Gastrocnemius medialis (tissue), 4 donors: ENCODE results near the gene C6orf163. TPM values are rescaled to one million over a fixed set of nuclear protein-coding genes. Genes with fewer than 3 reads are reported as not detected.
A peak's percentile ranks its signal among the peaks of the same experiment; 100 is the strongest.

Experiments
- ATAC-seq, 2 donors: fragments of 150-250 bp; one replicate each; pipeline ENCODE4 v1.9.1; 2016
- DNase-seq, 2 donors: peaks; one replicate each; pipeline ENCODE4 v3.0.0-alpha.2; 2019
- H3K27ac ChIP-seq, 4 donors: fragments of 200-600 bp; sonication (generic); 1 replicate in 1 of 4; 2 replicates in 3 of 4; pipeline ENCODE4 v1.5.1; 2016 to 2018; ENCODE audit warnings: mild to moderate bottlenecking in 2 of 4, moderate library complexity in 1 of 4
- H3K27me3 ChIP-seq, 3 donors: fragments of 200-600 bp; sonication (generic) in 2 of 3; 1 replicate in 1 of 3; 2 replicates in 2 of 3; pipeline versions ENCODE4 v1.5.1 to v1.6.0; 2016 to 2019; ENCODE audit warnings: mild to moderate bottlenecking in 1 of 3, moderate library complexity in 1 of 3
- H3K36me3 ChIP-seq, 2 donors: fragments of 200-600 bp; sonication (generic) in 1 of 2; one replicate each; pipeline ENCODE4 v1.5.1; 2017 to 2018
- H3K4me1 ChIP-seq, 2 donors: fragments of 200-600 bp; sonication (generic) in 1 of 2; one replicate each; pipeline ENCODE4 v1.5.1; 2016 to 2017; ENCODE audit warnings: mild to moderate bottlenecking in 2 of 2
- H3K4me3 ChIP-seq, 4 donors: fragments of 200-600 bp; sonication (generic) in 3 of 4; 1 replicate in 1 of 4; 2 replicates in 3 of 4; pipeline ENCODE4 v1.5.1; 2016 to 2019; ENCODE audit warnings: mild to moderate bottlenecking in 2 of 4
- H3K9me3 ChIP-seq, 3 donors: fragments of 200-600 bp; sonication (generic) in 2 of 3; 1 replicate in 1 of 3; 2 replicates in 2 of 3; pipeline ENCODE4 v1.5.1; 2016 to 2019
- CTCF ChIP-seq, 5 experiments: fragments of 450-650 bp in 3 of 5; fragments of 200-600 bp in 2 of 5; sonication (generic) in 2 of 5; IDR thresholded peaks in 4 of 5; conservative IDR thresholded peaks in 1 of 5; 1 replicate in 4 of 5; 2 replicates in 1 of 5; pipeline ENCODE4 v1.5.1; 2016 to 2019; ENCODE audit warnings: antibody characterized with exemption in 5 of 5, mild to moderate bottlenecking in 3 of 5, moderate library complexity in 3 of 5
- POLR2A ChIP-seq, 2 donors: fragments of 450-650 bp; IDR thresholded peaks; one replicate each; pipeline ENCODE4 v1.6.1; 2017; ENCODE audit warnings: antibody characterized with exemption in 2 of 2, mild to moderate bottlenecking in 2 of 2, moderate library complexity in 2 of 2
- in situ Hi-C, 4 donors: fragments of 200-750 bp; cut with MboI; loops; one replicate each; pipeline versions ENCODE4 v1.15.0 to v1.8.0; 2017; ENCODE audit warnings: low sequenced_read_pairs in 4 of 4
- intact Hi-C: fragments of 100-400 bp; cut with DNase I; formaldehyde crosslinking; loops from one replicate; pipeline ENCODE4 v1.15.1; 2023; ENCODE audit warnings: low total_unique reads
- total RNA-seq, 4 donors: library from RNA; depleted of rRNA; stranded (reverse); fragments of >200 nt; gene quantifications; one replicate each; pipeline versions ENCODE4 v1.1.0 to v1.2.3, GENCODE V29; 2016

The C6orf163 gene
- total RNA-seq, 4 donors from 2014 or later, result 0.29 to 5.3 (median 0.40) TPM; not detected in 1

- Histone ChIP-seq H3K4me3 (no peak overlapping the region), H3K27me3 (no peaks in the 10 kb centered on the region), H3K27ac (no peak overlapping the region), H3K4me1 (no peaks in the 10 kb centered on the region), H3K9me3 (no peaks in the 10 kb centered on the region), H3K36me3 (no peaks in the 10 kb centered on the region)
- in situ Hi-C loops (loop anchor here in 3 of 4 donors (25.0 kb wide), 1 partner anchor 1478 kb away; no protein-coding TSS in a partner anchor), intact Hi-C loops (no loop called here)
- ATAC-seq (no peak), DNase-seq (no peak)
- TF ChIP-seq POLR2A (IDR thresholded peaks at IDR 0.05), result no peak
- no peak for TF ChIP-seq CTCF (IDR thresholded peaks at IDR 0.05 in 4 of 5, conservative IDR thresholded peaks at IDR 0.05 in 1 of 5)
Measured at GRCh38 chr6:87384449-87384848, 39.8 kb downstream of the C6orf163 start.

- Histone ChIP-seq H3K4me3 (no peak overlapping the region), H3K27me3 (no peaks in the 10 kb centered on the region), H3K9me3 (no peaks in the 10 kb centered on the region), H3K36me3 (no peaks in the 10 kb centered on the region), H3K4me1 (no peaks in the 10 kb centered on the region), H3K27ac (no peak overlapping the region)
- TF ChIP-seq CTCF (IDR thresholded peaks at IDR 0.05 in 4 of 5, conservative IDR thresholded peaks at IDR 0.05 in 1 of 5), result no peak
- TF ChIP-seq POLR2A (IDR thresholded peaks at IDR 0.05), result no peak
- ATAC-seq (no peak), DNase-seq (no peak)
- intact Hi-C loops, result no loop called here
- in situ Hi-C loops, result loop anchor here in 3 of 4 donors (25.0 kb wide), 1 partner anchor 1471 kb away; no protein-coding TSS in a partner anchor
Measured at GRCh38 chr6:87391334-87391733, 46.7 kb downstream of the C6orf163 start.

- DNase-seq, result no peak
- intact Hi-C loops, result loop anchor here (2.0 kb wide), 2 partner anchors 1388 to 1478 kb away; no protein-coding TSS in a partner anchor
Measured at GRCh38 chr6:87393026-87393622, 48.5 kb downstream of the C6orf163 start.

GRCh38 chr6:87395431-87395830 lies 50.8 kb downstream of the C6orf163 start:
- Histone ChIP-seq H3K27ac (no peak overlapping the region), H3K36me3 (no peaks in the 10 kb centered on the region), H3K27me3 (no peaks in the 10 kb centered on the region), H3K4me3 (no peak overlapping the region), H3K4me1 (no peaks in the 10 kb centered on the region), H3K9me3 (no peaks in the 10 kb centered on the region)
- in situ Hi-C loops, result loop anchor here in 3 of 4 donors (25.0 kb wide), 1 partner anchor 1467 kb away; no protein-coding TSS in a partner anchor
- TF ChIP-seq CTCF (IDR thresholded peaks at IDR 0.05 in 4 of 5, conservative IDR thresholded peaks at IDR 0.05 in 1 of 5) (no peak), POLR2A (IDR thresholded peaks at IDR 0.05) (no peak)
- no peak for ATAC-seq
- DNase-seq, result no peak
- intact Hi-C loops, result no loop called here

More at GRCh38 chr6:87393026-87393622, 48.5 kb downstream of the C6orf163 start:
- H3K4me3 ChIP-seq, result no peak overlapping the region
- H3K27ac ChIP-seq, result no peak overlapping the region
- peak; percentile 79 to 80 for ATAC-seq
- TF ChIP-seq POLR2A (IDR thresholded peaks at IDR 0.05) (no peak), CTCF (IDR thresholded peaks at IDR 0.05 in 4 of 5, conservative IDR thresholded peaks at IDR 0.05 in 1 of 5) (peak; percentile 61 to 73 (median 68))
- no peaks in the 10 kb centered on the region for H3K4me1 ChIP-seq
- no peaks in the 10 kb centered on the region for H3K27me3 ChIP-seq
- H3K9me3 ChIP-seq, result no peaks in the 10 kb centered on the region
- in situ Hi-C loops, result loop anchor here in 3 of 4 donors (25.0 kb wide), 1 partner anchor 1469 kb away; no protein-coding TSS in a partner anchor
- H3K36me3 ChIP-seq, result no peaks in the 10 kb centered on the region
